CD4-positive, alpha-beta T cell treated with Interleukin-10 for 1 hour (primary cell): ENCODE results near the gene FMNL2.
"Not testable (repeated sequence)": the region's sequence is repeated elsewhere in the genome, so short reads cannot be mapped to it uniquely, and the experiment has no call there.

ENCODE experiments used
- DNase-seq: peaks from one replicate; pipeline ENCODE4 v3.0.0-alpha.2; 2020

FMNL2 gene

DNA sequence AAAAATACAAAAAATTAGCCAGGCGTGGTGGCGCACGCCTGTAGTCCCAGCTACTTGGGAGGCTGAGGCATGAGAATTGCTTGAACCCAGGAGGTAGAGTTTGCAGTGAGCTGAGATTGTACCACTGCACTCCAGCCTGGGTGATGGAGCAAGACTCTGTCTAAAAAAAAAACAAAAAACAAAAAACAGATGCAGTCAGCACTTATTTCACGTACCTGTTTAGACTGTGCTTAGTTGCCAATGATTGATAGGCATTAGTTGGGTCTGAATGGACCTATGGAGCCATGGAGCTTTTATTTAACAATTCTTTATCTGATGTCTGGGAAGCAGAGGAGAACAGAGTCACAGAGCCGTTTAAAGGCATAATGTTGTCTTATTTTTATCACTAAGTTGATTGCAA lies 139.5 kb downstream of the FMNL2 start:
- DNase-seq: not testable (repeated sequence)

DNA sequence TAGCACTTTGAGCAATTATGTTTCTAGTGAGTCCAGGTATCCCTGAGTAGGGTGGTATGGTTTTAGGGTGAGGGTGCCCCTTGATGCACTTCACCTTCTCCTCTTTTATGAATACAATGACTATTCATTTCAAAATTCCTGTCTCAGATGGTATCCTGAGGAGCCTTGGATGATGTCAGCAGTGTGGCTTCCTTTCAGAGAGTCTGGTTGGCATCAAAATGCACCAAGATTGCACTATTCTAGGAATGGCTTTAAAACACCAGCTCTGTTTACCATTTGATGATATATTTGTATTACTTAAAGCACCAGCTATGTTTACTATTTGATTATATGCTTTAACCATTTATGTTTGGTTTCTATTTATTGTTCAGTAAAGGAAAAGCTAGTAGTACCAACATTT lies 141.0 kb downstream of the FMNL2 start:
- DNase-seq: no peak

DNA sequence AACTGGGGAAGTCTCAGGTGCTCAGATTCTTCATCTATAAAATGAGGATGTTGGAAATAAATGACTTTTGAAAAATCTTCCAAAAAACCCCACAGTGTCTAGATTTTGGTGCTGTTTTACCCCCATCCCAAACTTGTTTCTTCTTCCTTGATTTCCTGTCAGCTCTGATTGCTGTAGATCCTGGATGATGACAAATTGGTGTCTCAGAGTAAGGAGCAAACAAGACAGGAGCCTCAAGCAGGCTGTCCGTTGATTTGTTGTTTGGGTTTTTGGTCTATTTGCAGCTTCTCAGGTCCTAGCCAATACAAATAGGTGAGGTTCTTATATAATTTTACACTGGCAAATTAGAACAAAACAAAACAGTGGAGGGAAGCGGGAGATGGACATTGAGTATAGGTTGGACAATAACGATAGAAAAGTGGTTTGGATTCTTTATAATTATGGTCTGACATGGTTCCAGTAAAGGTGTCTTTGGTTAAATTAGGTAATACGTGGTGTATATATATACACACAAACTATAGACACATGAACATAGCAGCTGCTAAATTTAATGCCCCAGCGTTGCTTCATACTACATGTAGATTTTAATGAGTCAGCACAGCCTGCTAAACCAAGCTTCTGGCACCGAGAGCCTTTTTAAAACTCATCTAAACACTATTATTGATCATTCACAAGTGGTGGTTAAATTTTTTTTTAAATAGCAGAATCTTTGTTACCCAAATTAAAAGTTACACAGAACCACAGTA lies 142.5 kb downstream of the FMNL2 start:
- no peak for DNase-seq

DNA sequence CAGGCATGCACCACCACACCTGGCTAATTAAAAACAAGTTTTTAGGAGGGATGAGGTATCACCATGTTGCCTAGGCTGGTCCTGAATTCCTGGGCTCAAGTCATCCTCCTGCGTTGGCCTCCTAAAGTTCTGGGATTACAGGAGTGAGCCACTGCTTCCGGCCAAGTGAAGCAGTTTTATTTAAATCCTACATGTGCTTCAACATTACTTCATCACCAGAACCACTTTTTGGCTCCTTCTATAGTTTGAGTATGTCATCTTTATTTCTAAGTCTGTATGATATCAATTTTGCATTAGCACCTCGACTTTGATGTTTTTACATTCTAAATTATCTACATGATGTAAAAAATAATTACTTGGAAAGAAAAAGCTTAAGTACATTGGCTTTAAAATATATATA lies 144.3 kb downstream of the FMNL2 start:
- DNase-seq: no peak

DNA sequence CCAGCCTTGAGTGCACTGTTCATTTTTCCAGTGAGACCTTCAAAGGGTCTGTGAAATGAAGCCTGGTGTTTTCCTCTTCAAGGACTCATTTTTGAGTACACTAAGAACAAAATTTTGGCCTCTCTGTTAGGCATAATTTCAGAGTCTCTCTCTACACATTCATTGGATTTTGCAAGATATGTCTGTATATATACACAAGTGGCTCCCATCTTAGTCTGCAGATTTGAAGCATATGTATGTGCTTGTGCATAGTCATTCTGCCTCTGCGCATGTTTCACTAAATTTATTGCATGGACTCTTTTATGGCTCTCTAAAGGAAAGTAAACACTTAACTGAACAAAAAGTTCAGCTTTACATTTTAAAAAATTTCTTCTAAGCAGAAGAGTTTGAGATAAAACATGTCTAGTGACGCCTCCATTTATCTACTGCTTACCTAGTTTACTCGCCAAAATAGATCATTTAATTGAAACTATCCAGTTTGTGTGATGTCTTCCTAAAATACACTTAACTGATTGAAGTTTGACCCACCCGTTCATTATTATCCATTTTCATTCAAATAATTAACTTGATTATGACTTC lies 145.9 kb downstream of the FMNL2 start:
- no peak for DNase-seq

DNA sequence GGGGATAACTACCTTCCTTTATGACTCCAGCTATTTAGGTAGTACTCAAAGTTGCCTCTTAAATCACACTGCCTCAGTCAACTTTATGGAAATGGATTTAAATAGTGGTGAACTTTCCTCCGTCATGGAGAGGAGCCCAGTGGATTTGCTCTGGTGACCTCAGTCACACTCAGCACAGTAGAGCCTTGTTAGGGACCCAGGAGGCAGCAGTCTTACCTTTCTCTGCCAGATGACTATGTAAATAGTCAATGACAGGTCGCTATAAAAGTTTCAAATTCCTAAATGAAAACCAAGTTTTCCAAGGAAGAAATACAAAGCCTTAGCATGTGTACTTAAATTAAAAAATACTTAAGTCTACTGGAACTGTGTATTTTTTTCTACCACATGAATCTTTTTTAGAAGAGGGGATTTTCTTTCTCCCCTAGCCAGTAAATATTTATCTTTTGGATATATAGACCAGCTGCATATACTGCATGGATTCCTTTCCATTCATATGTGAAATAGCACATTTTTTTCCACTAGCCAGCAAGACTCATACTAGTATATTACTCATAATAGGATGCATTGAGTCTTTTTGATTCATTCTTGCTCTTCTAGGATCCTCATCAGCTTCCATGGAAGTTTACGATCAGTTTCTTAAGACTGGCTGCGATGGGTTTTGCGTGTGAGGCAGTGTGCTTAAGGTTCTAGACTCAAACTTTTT lies 147.1 kb downstream of the FMNL2 start:
- DNase-seq: no peak

DNA sequence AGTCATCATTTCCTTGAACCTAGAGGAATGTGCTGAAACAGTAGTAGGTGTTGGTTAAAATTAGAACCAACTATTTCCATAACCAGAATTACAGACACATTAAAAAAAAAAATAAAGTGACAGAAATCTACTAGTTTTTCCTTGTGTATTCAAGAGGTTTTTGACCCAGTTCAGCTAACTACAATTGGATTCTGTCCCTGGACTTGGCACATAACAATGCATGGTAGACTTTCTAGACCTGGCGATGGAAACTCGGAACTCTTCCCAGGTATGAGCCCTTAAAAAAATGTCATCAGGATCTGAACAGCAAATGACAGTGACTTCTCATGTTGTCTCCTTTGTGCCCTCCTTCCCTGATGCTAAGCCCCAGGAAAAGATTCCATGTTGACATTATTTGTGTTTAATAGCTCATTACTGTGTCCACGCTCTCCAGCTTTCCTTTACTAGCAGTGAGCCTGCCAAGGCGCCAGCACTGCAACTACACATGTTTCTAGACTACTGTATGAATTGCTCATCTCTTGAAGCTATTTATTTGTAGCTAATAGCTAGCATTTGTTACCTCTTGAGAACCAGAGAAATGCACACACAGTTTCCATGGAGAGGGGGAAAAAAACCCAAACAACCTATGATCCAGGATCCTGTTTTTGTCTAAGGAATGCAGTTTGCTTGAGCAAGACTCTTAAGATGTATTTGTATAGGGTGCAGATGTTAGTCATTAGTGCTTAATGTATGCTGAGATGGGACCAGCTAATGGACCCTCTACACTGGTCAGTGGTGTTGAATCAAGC lies 148.5 kb downstream of the FMNL2 start:
- DNase-seq: no peak

DNA sequence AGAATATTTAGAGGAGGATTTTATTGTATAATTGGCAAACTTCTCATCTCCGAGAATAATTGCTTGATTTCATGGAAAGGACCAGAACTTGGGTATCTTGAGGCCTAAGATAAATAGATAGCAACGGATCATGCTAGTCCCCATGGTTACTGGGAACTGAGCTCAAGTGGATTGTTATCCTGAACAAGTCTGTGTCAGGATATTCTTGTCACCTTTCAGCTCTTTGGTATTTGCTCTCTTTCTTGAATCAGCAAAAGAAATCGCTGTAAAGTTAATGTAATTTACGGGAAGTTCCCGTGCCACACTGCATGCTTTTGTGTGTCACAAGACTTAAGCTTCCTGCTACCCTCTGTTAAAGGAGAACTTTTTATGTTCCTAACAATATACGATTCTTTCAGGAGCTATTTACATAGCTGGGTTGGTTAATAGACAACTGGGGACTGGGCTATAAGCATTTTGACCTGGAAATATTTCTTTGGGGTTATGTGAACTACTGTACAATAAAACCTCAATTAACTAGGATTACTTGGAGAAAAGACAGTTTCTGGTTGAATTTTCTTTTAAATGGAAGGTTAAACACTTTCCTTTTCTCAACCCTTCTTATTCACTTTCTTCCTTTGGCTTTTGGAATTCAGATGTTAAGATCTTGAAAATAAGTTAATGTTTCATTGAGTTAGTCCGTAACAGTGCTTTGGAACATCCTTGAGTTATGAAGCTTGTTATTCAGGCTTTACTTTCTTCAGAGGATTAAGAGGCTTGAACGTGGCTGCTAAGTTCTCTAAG lies 151.2 kb downstream of the FMNL2 start:
- no peak for DNase-seq

DNA sequence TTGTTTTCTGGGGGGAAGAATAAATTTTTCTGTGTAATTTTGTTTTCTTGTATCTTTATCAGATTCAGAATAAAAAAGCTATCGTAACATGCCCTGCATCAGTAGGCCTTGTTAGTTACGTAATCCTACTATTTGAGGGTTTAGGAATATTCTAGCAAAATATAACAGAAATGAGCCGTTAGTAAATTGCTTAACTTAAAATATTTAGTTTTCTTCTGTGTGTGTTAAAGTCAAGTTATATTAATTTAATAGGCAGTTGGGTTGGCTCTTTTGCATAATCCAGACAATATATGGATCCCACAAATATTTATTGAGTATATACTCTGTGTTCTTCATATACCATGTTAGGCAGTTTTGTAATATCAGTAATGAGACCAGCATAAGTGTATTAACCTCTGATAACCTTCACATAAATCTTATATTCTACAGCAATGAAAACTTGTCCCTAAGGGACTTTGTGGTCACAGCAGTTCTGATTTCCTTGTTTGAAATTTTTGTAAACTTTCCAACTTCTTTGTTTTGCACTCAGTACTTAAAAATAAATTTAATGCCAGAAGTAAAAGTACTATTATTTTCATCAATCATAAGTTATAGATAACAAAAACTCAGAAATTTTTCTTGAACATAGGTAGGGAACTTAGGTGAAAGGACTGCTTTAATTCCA lies 151.9 kb downstream of the FMNL2 start:
- no peak for DNase-seq

DNA sequence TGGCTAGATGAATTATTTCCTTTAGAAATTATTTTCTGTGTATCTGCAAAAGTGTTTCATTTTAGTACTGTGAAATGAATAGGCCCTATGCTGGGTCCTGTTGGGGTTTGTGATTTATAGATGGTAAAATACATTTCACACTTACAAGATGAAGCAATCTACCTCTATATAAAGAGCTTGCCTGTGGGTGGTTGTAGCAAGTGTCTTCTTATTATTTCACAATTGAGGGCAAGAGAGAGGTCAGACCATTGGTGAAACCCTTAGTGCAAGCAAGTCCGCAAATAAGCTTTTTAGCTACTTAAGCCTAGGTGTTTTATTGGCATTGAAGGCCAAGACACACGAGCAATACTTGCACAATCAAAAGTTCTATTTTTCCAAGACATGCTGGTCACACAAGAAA lies 153.1 kb downstream of the FMNL2 start:
- DNase-seq: no peak

DNA sequence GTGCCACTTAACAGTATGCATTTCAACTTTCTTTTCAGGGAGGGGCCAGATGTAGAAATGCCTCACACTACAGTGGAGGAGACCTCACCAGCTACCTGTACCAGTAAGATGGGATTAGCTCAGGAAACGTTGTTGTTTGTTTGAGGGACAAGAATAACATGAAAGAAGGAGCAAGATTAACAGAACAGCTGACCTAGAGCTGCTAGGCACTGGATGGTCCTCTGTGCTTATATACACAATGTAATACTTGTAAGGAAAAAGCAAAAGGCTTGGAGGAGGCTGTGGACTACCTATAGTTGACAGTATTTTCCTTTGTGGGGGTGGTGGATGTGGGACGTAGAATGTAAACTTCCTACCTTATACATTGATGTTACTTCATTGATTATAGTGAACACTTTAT lies 154.4 kb downstream of the FMNL2 start:
- DNase-seq: no peak

DNA sequence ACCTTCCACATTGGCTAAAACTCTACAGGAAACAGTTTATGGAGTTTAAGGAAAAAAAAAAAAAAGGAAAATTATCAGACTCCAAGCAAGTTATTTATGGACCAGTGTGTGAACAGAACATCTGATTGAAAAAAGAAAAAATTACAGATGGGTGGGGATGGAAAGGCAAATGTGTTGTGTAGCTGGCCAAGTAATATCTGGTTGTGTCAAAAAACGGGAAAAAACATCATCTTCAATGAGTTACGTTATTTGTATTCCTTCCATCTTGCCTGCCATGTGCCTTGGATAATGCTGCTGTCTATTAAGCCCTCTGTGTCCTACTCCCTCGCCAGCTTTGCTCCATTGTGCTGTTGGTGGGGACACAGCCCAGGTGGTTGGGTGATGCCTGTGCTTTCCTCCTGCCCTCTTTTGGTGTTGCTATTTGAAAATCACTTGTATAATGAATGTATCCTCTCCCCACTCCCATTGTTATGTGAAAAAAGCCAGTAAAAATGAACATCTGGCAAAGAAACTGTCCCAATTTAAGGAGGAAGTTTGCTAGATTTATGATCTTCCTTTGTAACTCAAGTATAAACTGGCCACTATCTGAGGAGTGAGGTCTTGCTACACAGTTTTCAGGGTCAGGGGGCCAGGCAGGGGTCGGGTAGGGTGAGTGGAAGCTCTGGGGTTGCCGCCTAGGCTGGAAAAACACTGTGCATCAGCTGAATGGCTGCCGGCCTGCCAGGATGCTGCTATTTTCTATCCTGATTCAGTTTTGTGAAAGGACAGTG lies 155.9 kb downstream of the FMNL2 start:
- DNase-seq: no peak

DNA sequence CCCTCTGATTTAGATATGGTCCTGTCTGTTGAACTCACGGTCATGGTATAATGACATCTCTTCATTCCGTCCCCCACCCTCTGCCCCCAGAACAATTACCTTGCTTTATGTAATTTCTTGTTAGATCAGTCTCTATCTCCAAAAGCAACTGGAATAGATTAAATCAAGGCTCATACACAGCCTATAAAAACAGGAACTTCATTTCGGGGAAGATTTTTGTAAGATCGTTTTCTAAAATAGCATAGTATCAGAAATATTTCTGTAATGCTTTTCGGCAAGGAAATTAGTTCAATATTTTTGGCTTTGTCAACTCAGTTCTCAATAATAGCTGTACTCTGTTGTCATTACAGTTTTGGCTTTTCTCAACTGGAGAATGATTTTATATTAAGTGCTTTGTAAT lies 157.2 kb downstream of the FMNL2 start:
- no peak for DNase-seq

DNA sequence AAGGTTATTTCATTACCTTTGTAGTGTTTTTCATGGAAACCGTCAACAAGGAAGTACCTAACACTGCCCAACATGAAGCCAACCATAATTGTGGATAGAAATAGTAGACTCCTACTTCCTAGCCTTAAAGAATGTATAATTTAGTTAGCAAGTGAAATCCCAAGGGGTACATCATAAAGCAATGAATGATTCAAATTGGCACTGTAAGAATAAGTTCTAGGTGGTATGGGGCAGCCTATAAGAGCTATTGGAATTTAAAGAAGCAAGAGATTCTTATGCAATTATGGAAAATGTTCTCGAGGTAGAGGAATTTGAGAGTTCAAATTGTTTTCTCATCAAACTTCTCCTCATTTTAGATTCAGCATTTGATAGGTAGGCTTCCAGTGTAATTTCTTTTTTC lies 157.9 kb downstream of the FMNL2 start:
- DNase-seq: no peak

DNA sequence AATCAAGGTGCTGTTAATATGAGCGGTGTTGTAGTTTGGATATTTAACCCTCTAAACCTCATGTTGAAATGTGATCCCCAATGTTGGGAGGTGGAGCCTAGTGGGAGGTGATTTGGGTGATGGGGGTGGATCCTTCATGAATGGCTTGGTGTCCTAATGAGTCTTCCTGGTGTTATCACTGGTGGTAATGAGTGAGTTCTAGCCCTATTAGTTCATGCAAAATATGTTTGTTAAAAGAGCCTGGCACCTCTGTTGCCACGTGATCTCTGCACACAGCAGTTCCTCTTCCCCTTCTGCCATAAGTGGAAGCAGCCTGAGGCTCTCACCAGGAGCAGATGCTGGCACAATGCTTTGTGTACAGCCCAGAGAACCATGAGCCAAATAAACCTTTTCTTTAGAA lies 158.4 kb downstream of the FMNL2 start:
- DNase-seq: no peak

DNA sequence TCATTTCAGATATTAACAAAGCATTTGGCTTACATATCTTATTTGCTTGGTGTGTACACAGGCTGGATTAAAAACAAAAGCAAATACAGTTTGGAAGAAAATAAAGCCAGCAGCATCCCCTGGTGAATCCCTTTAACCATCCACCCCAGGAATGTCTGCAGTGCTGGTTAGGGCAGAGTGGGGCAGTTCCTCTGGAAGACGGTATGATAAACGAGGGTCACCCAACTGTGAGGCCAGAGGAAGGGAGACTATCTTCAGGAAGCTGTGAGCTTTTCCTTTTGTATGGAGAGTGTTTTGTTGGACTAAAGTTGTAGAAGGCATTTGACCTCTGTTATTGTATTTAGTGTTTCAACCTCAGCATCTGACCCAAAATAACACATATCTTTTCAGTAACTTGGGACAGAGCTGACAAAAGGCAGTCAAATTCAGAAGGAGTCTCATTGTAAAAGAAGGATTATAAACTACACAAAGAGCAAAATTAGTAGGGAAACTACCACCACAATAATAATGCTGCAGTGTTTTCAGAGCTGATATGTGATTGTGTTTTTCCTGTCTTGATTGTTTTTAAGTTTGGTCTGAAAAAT lies 159.1 kb downstream of the FMNL2 start:
- DNase-seq: no peak

DNA sequence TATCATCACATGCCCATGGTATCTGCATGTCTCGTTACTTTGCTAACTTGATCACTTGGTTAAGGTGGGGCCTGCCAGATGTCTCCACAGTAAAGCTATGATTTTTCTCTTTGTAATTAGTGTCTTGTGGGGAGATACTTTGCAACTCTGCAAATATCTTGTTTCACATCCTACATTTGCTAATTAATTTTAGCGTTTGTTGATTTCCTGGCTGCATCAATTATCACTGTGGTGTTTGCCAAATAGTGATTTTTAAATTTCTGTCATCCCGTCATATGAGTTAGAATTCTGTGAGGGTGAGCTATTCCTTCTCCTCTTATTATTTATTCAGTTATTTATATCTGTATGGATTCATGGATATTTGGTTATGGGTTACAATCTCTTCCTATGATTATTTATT lies 161.4 kb downstream of the FMNL2 start:
- DNase-seq: no peak

DNA sequence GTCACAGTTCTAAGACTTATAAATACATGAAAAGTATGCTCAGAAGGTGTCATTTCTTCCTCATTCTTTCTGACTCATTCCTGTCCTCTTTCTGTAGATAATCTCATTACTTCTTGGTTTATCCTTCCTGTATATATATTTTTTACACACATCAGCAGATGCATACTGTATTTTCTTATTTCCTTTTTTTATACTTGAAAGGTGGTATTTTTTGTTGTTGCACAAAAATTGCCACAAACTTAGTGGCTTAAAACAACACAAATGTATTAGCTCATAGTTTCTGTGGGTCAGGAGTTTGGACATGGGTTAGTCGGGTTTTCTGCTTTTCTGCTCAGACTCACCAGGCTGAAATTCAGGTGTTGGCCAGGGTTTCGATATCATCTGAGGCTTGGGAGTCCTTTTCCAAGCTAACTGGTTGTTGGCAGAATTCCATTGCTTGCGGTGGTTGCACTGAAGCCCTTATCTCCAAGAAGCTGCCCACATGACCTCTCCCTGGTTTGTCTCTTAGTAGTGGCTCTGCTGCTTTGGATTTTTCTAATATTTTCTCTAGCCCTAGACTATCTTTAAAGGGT lies 162.6 kb downstream of the FMNL2 start:
- no peak for DNase-seq

DNA sequence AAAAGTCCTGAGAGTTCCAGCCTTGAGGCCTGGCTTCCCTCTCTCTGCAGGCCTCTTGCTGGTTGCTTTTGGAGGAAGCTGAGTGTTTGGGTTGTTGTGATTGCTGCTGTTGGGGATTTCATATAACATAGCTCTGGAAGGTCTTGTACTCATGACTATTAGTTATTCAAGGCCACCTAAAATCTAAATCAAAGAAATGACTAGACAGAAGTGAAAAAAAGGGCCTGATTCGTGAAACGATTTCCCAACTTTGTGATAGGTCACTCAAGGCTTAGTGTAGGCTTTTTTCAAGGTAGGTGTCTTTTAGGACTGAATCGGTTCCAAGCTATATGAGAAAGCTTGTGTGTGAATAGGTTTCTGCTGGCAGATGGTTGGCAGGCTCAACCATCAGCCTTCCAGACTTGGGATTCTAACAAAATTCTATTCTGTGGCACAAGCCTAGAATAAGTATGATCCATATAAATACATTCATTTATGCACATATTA lies 164.4 kb downstream of the FMNL2 start:
- no peak for DNase-seq
